Measurements from ENCODE around the gene ELOF1.

The ELOF1 gene

DNA sequence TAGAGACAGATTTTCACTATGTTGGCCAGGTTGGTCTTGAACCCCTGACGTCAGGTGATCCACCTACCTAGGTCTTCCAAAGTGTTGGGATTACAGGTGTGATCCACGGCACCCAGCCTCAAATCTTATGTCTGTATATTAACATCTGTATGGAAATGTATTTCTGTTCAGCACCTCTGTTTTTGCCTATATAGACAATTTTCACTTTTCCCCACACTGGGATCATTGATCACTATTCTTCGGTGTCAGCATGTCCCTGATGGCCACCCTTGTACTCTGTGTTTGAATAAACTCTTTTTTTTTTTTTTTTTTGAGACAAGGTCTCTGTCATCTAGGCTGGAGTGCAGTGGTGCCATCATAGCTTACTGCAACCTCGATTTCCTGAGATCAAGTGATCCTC, 35.1 kb upstream of the ELOF1 start:
- Histone ChIP-seq H3K79me2 (ENCODE audit: control insufficient read depth, low read length) (peaks cover 17% of the 10 kb centered on the region), H4K20me1 (ENCODE audit: control insufficient read depth, insufficient read depth, low read depth, low read length) (no peaks in the 10 kb centered on the region), H3K9me2 (replicated peaks; ENCODE audit: control insufficient read depth, low read length) (no peaks in the 10 kb centered on the region), H3F3A (ENCODE audit: control insufficient read depth, insufficient read depth) (no peaks in the 10 kb centered on the region), H3K27ac (ENCODE audit: low read depth, low read length) (no peak overlapping the region), H3K4me2 (ENCODE audit: low read length) (no peak overlapping the region), H3K27me3 (ENCODE audit: control insufficient read depth, low read length) (no peaks in the 10 kb centered on the region), H3K9me3 (ENCODE audit: control insufficient read depth, insufficient read depth, low read length) (no peaks in the 10 kb centered on the region), H3K4me1 (ENCODE audit: control insufficient read depth, low read length) (peaks cover 22% of the 10 kb centered on the region), H3K4me3 (ENCODE audit: low read length) (no peak overlapping the region), H3K36me3 (ENCODE audit: control insufficient read depth, low read length) (peaks cover 10% of the 10 kb centered on the region)
- TF ChIP-seq EZH2phosphoT487 (IDR thresholded peaks at IDR 0.05; ENCODE audit: borderline replicate concordance, low read length) (no peak), CTCF (IDR thresholded peaks at IDR 0.05; ENCODE audit: low read depth, low read length, poor library complexity, severe bottlenecking) (no peak)

- Histone ChIP-seq H3K4me1 (ENCODE audit: control insufficient read depth, low read length) (peaks cover 27% of the 10 kb centered on the region), H3K36me3 (ENCODE audit: control insufficient read depth, low read length) (no peaks in the 10 kb centered on the region), H3F3A (ENCODE audit: control insufficient read depth, insufficient read depth) (peaks cover 14% of the 10 kb centered on the region), H3K4me2 (ENCODE audit: low read length) (peak overlapping the region; percentile 21), H3K9me2 (replicated peaks; ENCODE audit: control insufficient read depth, low read length) (no peaks in the 10 kb centered on the region), H3K27ac (ENCODE audit: low read depth, low read length) (no peak overlapping the region), H3K9me3 (ENCODE audit: control insufficient read depth, insufficient read depth, low read length) (no peaks in the 10 kb centered on the region), H3K4me3 (ENCODE audit: low read length) (no peak overlapping the region), H3K27me3 (ENCODE audit: control insufficient read depth, low read length) (no peaks in the 10 kb centered on the region), H4K20me1 (ENCODE audit: control insufficient read depth, insufficient read depth, low read depth, low read length) (no peaks in the 10 kb centered on the region), H3K79me2 (ENCODE audit: control insufficient read depth, low read length) (no peaks in the 10 kb centered on the region)
- peak; percentile 40 for TF ChIP-seq CTCF (IDR thresholded peaks at IDR 0.05; ENCODE audit: low read depth, low read length, poor library complexity, severe bottlenecking)
- no peak for TF ChIP-seq EZH2phosphoT487 (IDR thresholded peaks at IDR 0.05; ENCODE audit: borderline replicate concordance, low read length)
Observed at GRCh38 chr19:11587975-11588631, 29.1 kb upstream of the ELOF1 start.

- Histone ChIP-seq H3K9me3 (ENCODE audit: control insufficient read depth, insufficient read depth, low read length) (no peaks in the 10 kb centered on the region), H3K4me2 (ENCODE audit: low read length) (peak overlapping the region; percentile 21), H3K27ac (ENCODE audit: low read depth, low read length) (no peak overlapping the region; the same call in 1 of the 2 replicates), H3K27me3 (ENCODE audit: control insufficient read depth, low read length) (no peaks in the 10 kb centered on the region), H3K36me3 (ENCODE audit: control insufficient read depth, low read length) (no peaks in the 10 kb centered on the region), H3K4me3 (ENCODE audit: low read length) (no peak overlapping the region), H3K79me2 (ENCODE audit: control insufficient read depth, low read length) (no peaks in the 10 kb centered on the region), H3K4me1 (ENCODE audit: control insufficient read depth, low read length) (peaks cover 34% of the 10 kb centered on the region), H3F3A (ENCODE audit: control insufficient read depth, insufficient read depth) (peaks cover 16% of the 10 kb centered on the region), H4K20me1 (ENCODE audit: control insufficient read depth, insufficient read depth, low read depth, low read length) (no peaks in the 10 kb centered on the region), H3K9me2 (replicated peaks; ENCODE audit: control insufficient read depth, low read length) (no peaks in the 10 kb centered on the region)
- no peak for TF ChIP-seq EZH2phosphoT487 (IDR thresholded peaks at IDR 0.05; ENCODE audit: borderline replicate concordance, low read length)
- peak; percentile 92 for TF ChIP-seq CTCF (IDR thresholded peaks at IDR 0.05; ENCODE audit: low read depth, low read length, poor library complexity, severe bottlenecking)
Observed at GRCh38 chr19:11587302-11587974, 28.4 kb upstream of the ELOF1 start.
